SK-N-SH treated with all-trans-retinoic acid at 6 μM for 48 hours (cell line): Measurements from ENCODE around the gene AGBL5.

Experiments
- ATAC-seq: fragments of 200-7000 bp; cut with Tn5 transposase; 3 replicates; pipeline ENCODE4 v1.9.1; 2020; ENCODE audit warnings: mild to moderate bottlenecking, moderate library complexity
- ARNTL ChIP-seq: fragments of 450-650 bp; formaldehyde crosslinking; IDR thresholded peaks from 2 replicates; pipeline ENCODE4 v1.5.0; 2020; ENCODE audit warnings: low read depth, mild to moderate bottlenecking, moderate library complexity, borderline replicate concordance
- CSDC2 ChIP-seq: fragments of 250-450 bp; sonication (Bioruptor Pico); IDR thresholded peaks from 2 replicates; pipeline ENCODE4 v1.5.0; 2020; ENCODE audit warnings: mild to moderate bottlenecking, moderate library complexity
- ESRRG ChIP-seq: fragments of 250-450 bp; sonication (Bioruptor Pico); IDR thresholded peaks from 2 replicates; pipeline ENCODE4 v1.6.1; 2021; ENCODE audit warnings: mild to moderate bottlenecking
- GLIS3 ChIP-seq: fragments of 250-450 bp; sonication (Bioruptor Pico); IDR thresholded peaks from 2 replicates; pipeline ENCODE4 v1.5.0; 2020; ENCODE audit warnings: mild to moderate bottlenecking, moderate library complexity
- ISL1 ChIP-seq: fragments of 250-450 bp; sonication (Bioruptor Pico); IDR thresholded peaks from 2 replicates; pipeline ENCODE4 v2.1.2; 2022; ENCODE audit warnings: mild to moderate bottlenecking, moderate library complexity
- OSR1 ChIP-seq: fragments of 250-450 bp; sonication (Bioruptor Pico); IDR thresholded peaks from 2 replicates; pipeline ENCODE4 v1.8.0; 2022; ENCODE audit warnings: moderate library complexity, mild to moderate bottlenecking, inconsistent platforms
- PPARA ChIP-seq: fragments of 250-450 bp; sonication (Bioruptor Pico); IDR thresholded peaks from 2 replicates; pipeline ENCODE4 v1.5.0; 2020; ENCODE audit warnings: mild to moderate bottlenecking, borderline replicate concordance
- RARB ChIP-seq: fragments of 250-450 bp; sonication (Bioruptor Pico); IDR thresholded peaks from 2 replicates; pipeline ENCODE4 v1.8.0; 2021; ENCODE audit warnings: mild to moderate bottlenecking, moderate library complexity
- SNAI2 ChIP-seq: fragments of 250-450 bp; sonication (Bioruptor Pico); IDR thresholded peaks from 2 replicates; pipeline ENCODE4 v1.5.0; 2020; ENCODE audit warnings: mild to moderate bottlenecking, moderate library complexity
- TCF4 ChIP-seq: fragments of 250-450 bp; sonication (Bioruptor Pico); IDR thresholded peaks from 2 replicates; pipeline ENCODE4 v1.8.0; 2021; ENCODE audit warnings: mild to moderate bottlenecking, moderate library complexity, borderline replicate concordance
- TOX ChIP-seq: fragments of 250-450 bp; sonication (Bioruptor Pico); IDR thresholded peaks from 2 replicates; pipeline ENCODE4 v1.8.0; 2021; ENCODE audit warnings: mild to moderate bottlenecking, moderate library complexity, borderline replicate concordance
- ZC3H10 ChIP-seq: fragments of 250-450 bp; sonication (Bioruptor Pico); IDR thresholded peaks from 2 replicates; pipeline ENCODE4 v1.5.1; 2021; ENCODE audit warnings: mild to moderate bottlenecking, moderate library complexity
- ZFP3 ChIP-seq: fragments of 250-450 bp; sonication (Bioruptor Pico); IDR thresholded peaks from 2 replicates; pipeline ENCODE4 v1.5.0; 2020; ENCODE audit warnings: mild to moderate bottlenecking, moderate library complexity
- ZFP30 ChIP-seq: fragments of 450-650 bp; formaldehyde crosslinking; IDR thresholded peaks from 2 replicates; pipeline ENCODE4 v1.5.0; 2022; ENCODE audit warnings: mild to moderate bottlenecking, moderate library complexity
- ZNF565 ChIP-seq: fragments of 450-650 bp; formaldehyde crosslinking; conservative IDR thresholded peaks from 2 replicates; pipeline ENCODE4 v1.5.0; 2020; ENCODE audit warnings: low read depth, mild to moderate bottlenecking, moderate library complexity
- ZNF70 ChIP-seq: fragments of 450-650 bp; formaldehyde crosslinking; IDR thresholded peaks from 2 replicates; pipeline ENCODE4 v1.5.0; 2020; ENCODE audit warnings: mild to moderate bottlenecking, moderate library complexity
- ZNF8 ChIP-seq: fragments of 450-650 bp; formaldehyde crosslinking; IDR thresholded peaks from 2 replicates; pipeline ENCODE4 v1.5.0; 2020; ENCODE audit warnings: mild to moderate bottlenecking, moderate library complexity
- TF ChIP-seq, protein P1 (sequence below): fragments of 250-450 bp; sonication (Bioruptor Pico); IDR thresholded peaks from 2 replicates; pipeline ENCODE4 v1.8.0; 2021; ENCODE audit warnings: low read depth, mild to moderate bottlenecking, moderate library complexity, borderline replicate concordance
- TF ChIP-seq, protein P2 (sequence below): fragments of 250-450 bp; sonication (Bioruptor Pico); IDR thresholded peaks from 2 replicates; pipeline ENCODE4 v1.8.0; 2020; ENCODE audit warnings: mild to moderate bottlenecking, moderate library complexity, borderline replicate concordance
- TF ChIP-seq, protein P3 (sequence below): fragments of 250-450 bp; sonication (Bioruptor Pico); IDR thresholded peaks from 2 replicates; pipeline ENCODE4 v1.5.1; 2020; ENCODE audit warnings: low read depth, mild to moderate bottlenecking, moderate library complexity
- TF ChIP-seq, protein P4 (sequence below): fragments of 250-450 bp; sonication (Bioruptor Pico); IDR thresholded peaks from 2 replicates; pipeline ENCODE4 v1.5.1; 2021; ENCODE audit warnings: mild to moderate bottlenecking, moderate library complexity

The AGBL5 gene

DNA sequence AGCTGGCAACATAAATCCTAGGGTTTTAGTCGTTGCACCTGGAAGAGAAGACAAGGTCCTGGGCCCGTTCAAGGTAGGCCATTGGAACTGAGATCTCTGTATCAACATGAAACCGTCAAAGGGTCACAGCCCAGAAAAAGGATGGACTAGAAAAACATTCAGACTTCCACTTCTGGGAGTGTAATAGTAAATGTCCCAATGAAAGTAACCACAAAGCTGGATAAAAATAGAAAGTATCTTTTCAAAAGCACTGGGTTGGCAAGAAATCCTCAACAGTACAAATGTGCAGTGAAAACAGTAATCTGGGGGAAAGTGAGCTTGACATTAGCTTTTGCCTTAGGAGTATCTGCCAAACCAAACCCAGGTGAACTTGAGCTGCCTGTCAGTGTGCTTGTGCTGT lies 54.5 kb downstream of the AGBL5 start:
- no peak for ATAC-seq
- no peak for TF ChIP-seq ZFP30
- no peak for TF ChIP-seq CSDC2 (CRISPR knock-in tag)
- TF ChIP-seq ESRRG = no peak
- no peak for TF ChIP-seq TOX (CRISPR knock-in tag)
- TF ChIP-seq GLIS3 = no peak
- TF ChIP-seq ISL1 (CRISPR knock-in tag) = no peak
- TF ChIP-seq, protein P1, sequence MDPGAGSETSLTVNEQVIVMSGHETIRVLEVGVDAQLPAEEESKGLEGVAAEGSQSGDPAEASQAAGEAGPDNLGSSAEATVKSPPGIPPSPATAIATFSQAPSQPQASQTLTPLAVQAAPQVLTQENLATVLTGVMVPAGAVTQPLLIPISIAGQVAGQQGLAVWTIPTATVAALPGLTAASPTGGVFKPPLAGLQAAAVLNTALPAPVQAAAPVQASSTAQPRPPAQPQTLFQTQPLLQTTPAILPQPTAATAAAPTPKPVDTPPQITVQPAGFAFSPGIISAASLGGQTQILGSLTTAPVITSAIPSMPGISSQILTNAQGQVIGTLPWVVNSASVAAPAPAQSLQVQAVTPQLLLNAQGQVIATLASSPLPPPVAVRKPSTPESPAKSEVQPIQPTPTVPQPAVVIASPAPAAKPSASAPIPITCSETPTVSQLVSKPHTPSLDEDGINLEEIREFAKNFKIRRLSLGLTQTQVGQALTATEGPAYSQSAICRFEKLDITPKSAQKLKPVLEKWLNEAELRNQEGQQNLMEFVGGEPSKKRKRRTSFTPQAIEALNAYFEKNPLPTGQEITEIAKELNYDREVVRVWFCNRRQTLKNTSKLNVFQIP = no peak
- no peak for TF ChIP-seq OSR1 (CRISPR knock-in tag)

DNA sequence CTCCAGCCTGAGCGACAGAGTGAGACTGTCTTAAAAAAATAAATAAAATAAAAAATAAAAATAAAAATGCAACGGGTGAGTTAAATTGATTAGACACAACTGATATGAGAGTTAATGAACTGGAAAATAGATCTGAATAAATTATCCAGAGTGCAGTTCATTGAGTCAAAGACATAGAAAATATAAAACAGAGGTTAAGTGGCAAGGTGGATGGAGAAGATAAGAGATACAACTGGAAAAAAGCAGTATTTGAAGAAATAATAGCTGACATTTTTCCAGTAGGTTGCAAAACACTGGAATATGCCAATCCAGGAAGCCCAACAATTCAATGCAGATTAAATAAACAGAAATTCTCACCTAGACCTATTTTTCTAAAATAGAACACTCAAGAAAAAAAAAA lies 56.8 kb downstream of the AGBL5 start:
- TF ChIP-seq RARB (no peak), ZNF8 (CRISPR knock-in tag) (no peak), ZC3H10 (CRISPR knock-in tag) (no peak), ISL1 (CRISPR knock-in tag) (no peak), ARNTL (CRISPR knock-in tag) (no peak), ZFP3 (CRISPR knock-in tag) (no peak), GLIS3 (no peak), CSDC2 (CRISPR knock-in tag) (no peak), TOX (CRISPR knock-in tag) (no peak), ZFP30 (no peak), ESRRG (no peak), PPARA (CRISPR knock-in tag) (no peak), ZNF70 (CRISPR knock-in tag) (no peak)
- TF ChIP-seq, protein P2, sequence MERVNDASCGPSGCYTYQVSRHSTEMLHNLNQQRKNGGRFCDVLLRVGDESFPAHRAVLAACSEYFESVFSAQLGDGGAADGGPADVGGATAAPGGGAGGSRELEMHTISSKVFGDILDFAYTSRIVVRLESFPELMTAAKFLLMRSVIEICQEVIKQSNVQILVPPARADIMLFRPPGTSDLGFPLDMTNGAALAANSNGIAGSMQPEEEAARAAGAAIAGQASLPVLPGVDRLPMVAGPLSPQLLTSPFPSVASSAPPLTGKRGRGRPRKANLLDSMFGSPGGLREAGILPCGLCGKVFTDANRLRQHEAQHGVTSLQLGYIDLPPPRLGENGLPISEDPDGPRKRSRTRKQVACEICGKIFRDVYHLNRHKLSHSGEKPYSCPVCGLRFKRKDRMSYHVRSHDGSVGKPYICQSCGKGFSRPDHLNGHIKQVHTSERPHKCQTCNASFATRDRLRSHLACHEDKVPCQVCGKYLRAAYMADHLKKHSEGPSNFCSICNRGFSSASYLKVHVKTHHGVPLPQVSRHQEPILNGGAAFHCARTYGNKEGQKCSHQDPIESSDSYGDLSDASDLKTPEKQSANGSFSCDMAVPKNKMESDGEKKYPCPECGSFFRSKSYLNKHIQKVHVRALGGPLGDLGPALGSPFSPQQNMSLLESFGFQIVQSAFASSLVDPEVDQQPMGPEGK (CRISPR knock-in tag) = no peak
- TF ChIP-seq, protein P1 = no peak
- TF ChIP-seq, protein P3, sequence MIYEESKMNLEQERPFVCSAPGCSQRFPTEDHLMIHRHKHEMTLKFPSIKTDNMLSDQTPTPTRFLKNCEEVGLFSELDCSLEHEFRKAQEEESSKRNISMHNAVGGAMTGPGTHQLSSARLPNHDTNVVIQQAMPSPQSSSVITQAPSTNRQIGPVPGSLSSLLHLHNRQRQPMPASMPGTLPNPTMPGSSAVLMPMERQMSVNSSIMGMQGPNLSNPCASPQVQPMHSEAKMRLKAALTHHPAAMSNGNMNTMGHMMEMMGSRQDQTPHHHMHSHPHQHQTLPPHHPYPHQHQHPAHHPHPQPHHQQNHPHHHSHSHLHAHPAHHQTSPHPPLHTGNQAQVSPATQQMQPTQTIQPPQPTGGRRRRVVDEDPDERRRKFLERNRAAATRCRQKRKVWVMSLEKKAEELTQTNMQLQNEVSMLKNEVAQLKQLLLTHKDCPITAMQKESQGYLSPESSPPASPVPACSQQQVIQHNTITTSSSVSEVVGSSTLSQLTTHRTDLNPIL (CRISPR knock-in tag) = no peak
- TF ChIP-seq, protein P4, sequence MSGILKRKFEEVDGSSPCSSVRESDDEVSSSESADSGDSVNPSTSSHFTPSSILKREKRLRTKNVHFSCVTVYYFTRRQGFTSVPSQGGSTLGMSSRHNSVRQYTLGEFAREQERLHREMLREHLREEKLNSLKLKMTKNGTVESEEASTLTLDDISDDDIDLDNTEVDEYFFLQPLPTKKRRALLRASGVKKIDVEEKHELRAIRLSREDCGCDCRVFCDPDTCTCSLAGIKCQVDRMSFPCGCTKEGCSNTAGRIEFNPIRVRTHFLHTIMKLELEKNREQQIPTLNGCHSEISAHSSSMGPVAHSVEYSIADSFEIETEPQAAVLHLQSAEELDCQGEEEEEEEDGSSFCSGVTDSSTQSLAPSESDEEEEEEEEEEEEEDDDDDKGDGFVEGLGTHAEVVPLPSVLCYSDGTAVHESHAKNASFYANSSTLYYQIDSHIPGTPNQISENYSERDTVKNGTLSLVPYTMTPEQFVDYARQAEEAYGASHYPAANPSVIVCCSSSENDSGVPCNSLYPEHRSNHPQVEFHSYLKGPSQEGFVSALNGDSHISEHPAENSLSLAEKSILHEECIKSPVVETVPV (CRISPR knock-in tag) = no peak
- no peak for ATAC-seq

DNA sequence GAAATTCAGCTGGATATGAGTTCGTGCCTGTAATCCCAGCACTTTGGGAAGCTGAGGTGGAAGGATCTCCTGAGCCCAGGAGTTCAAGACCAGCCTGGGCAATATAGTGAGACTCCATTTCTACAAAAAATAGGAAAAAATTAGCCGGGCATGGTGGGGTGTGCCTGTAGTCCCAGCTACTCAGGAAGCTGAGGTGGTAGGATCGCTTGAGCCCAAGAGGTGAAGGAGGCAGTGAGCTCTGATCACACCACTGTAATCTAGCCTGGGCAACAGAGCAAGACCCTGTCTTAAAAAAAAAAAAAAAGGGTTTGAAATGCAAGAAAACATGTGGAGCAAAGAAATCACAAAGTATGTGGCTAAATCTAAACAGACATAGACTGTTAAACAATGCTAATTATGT lies 57.6 kb downstream of the AGBL5 start:
- ATAC-seq = no peak
- no peak for TF ChIP-seq GLIS3
- no peak for TF ChIP-seq TCF4 (CRISPR knock-in tag)
- no peak for TF ChIP-seq ZNF70 (CRISPR knock-in tag)
- TF ChIP-seq, protein P3 (CRISPR knock-in tag) = no peak
- no peak for TF ChIP-seq ESRRG
- no peak for TF ChIP-seq CSDC2 (CRISPR knock-in tag)
- TF ChIP-seq ZFP3 (CRISPR knock-in tag) = no peak
- TF ChIP-seq, protein P4 (CRISPR knock-in tag) = no peak
- no peak for TF ChIP-seq ZNF565 (CRISPR knock-in tag)
- TF ChIP-seq, protein P1 = no peak
- no peak for TF ChIP-seq OSR1 (CRISPR knock-in tag)
- TF ChIP-seq PPARA (CRISPR knock-in tag) = no peak
- no peak for TF ChIP-seq ARNTL (CRISPR knock-in tag)
- no peak for TF ChIP-seq RARB
- no peak for TF ChIP-seq SNAI2 (CRISPR knock-in tag)
- no peak for TF ChIP-seq ZC3H10 (CRISPR knock-in tag)
